ENCODE data around the gene ALDH8A1. TPM values are rescaled to one million over a fixed set of nuclear protein-coding genes. Genes with fewer than 3 reads are reported as not detected.

Gene ALDH8A1
- polyA plus RNA-seq = 0.15 to 0.66 TPM (median 0.62 TPM) in 3 replicates
- 0.69 TPM for polyA plus RNA-seq (2011; ENCODE audit: low read depth)
- polyA plus RNA-seq (2011; cell fraction: cytosol; rRNA removed) = 0.13 and 0.21 TPM in 2 replicates
- 2.2 and 3.7 TPM in 2 replicates for polyA plus RNA-seq (2011; cell fraction: nucleus; rRNA removed)
- polyA plus RNA-seq (2012; ENCODE audit: low replicate concordance) = 0.08 and 2.6 TPM in 2 replicates
- polyA minus RNA-seq = 0.69 to 8.5 TPM (median 1.7 TPM) in 3 replicates
- not detected for polyA minus RNA-seq (2011; cell fraction: cytosol; rRNA and poly(A)+ RNA removed)
- polyA minus RNA-seq (2011; cell fraction: nucleus; rRNA and poly(A)+ RNA removed) = 9.6 and 10.5 TPM in 2 replicates

GRCh38 chr6:134949927-134950326 is at the start of gene ALDH8A1:
ALDH8A1 (minus strand) TSS chr6:134950101; CDS start chr6:134950053, 48 bp downstream.
- dilution Hi-C loops (cut with MboI; ENCODE audit: extremely low pct_ligation_motif_present, low sequenced_read_pairs) = no loop called here
- no peak within 1 kb of the TSS for H3K4me3 ChIP-seq (ENCODE audit: control insufficient read depth in 2 of 3, extremely low read depth in 1 of 3, insufficient read depth in 2 of 3, low read depth in 1 of 3, low read length in 3 of 3)
- no peaks in the 10 kb centered on the region for H3K79me2 ChIP-seq (ENCODE audit: control insufficient read depth, insufficient read depth, low read length)
- no peaks in the 10 kb centered on the region for H3K9me1 ChIP-seq (ENCODE audit: control insufficient read depth, extremely low read depth, insufficient read depth, low read length)
- TF ChIP-seq CTCF (optimal IDR thresholded peaks at IDR 0.05 in 1 of 3, IDR thresholded peaks at IDR 0.05 in 1 of 3, conservative IDR thresholded peaks at IDR 0.05 in 1 of 3; ENCODE audit: extremely low read depth in 1 of 3, insufficient read depth in 2 of 3, low read length in 3 of 3) (no peak), EZH2 (IDR thresholded peaks at IDR 0.05; ENCODE audit: low read length) (no peak)
- no peak within 1 kb of the TSS for H3K27ac ChIP-seq (ENCODE audit: control insufficient read depth, insufficient read depth, low read length)
- no peak within 1 kb of the TSS for H3K9ac ChIP-seq (ENCODE audit: control insufficient read depth, extremely low read depth, insufficient read depth, low read length)
- no peak within 1 kb of the TSS for H3K4me2 ChIP-seq (ENCODE audit: control insufficient read depth, extremely low read depth, insufficient read depth, low read depth, low read length)
- DNase-seq (ENCODE audit: low read depth, low spot score) = no peak
- no peak for FAIRE-seq
- no peaks in the 10 kb centered on the region for H3K4me1 ChIP-seq (ENCODE audit: control insufficient read depth, extremely low read depth, insufficient read depth, low read length)
- H4K20me1 ChIP-seq (ENCODE audit: control insufficient read depth, extremely low read depth, insufficient read depth, low read length) = no peaks in the 10 kb centered on the region
- H3K27me3 ChIP-seq (ENCODE audit: control insufficient read depth, extremely low read depth, insufficient read depth, low read length) = no peaks in the 10 kb centered on the region
- H2AFZ ChIP-seq (ENCODE audit: control insufficient read depth, low read length) = no peak within 1 kb of the TSS
- no peaks in the 10 kb centered on the region for H3K9me3 ChIP-seq (ENCODE audit: control insufficient read depth, low read depth, low read length)
- no peaks in the 10 kb centered on the region for H3K36me3 ChIP-seq (ENCODE audit: control insufficient read depth in 2 of 2, extremely low read depth in 1 of 2, insufficient read depth in 2 of 2, low read length in 2 of 2)

- FAIRE-seq (no peak), DNase-seq (ENCODE audit: low read depth, low spot score) (no peak)
- no peaks in the 10 kb centered on the region for H3K27me3 ChIP-seq (ENCODE audit: control insufficient read depth, extremely low read depth, insufficient read depth, low read length)
- no peak overlapping the region for H3K4me3 ChIP-seq (ENCODE audit: control insufficient read depth in 2 of 3, extremely low read depth in 1 of 3, insufficient read depth in 2 of 3, low read depth in 1 of 3, low read length in 3 of 3)
- no peak overlapping the region for H2AFZ ChIP-seq (ENCODE audit: control insufficient read depth, low read length)
- no peaks in the 10 kb centered on the region for H3K79me2 ChIP-seq (ENCODE audit: control insufficient read depth, insufficient read depth, low read length)
- dilution Hi-C loops (cut with MboI; ENCODE audit: extremely low pct_ligation_motif_present, low sequenced_read_pairs) = no loop called here
- H3K4me1 ChIP-seq (ENCODE audit: control insufficient read depth, extremely low read depth, insufficient read depth, low read length) = no peaks in the 10 kb centered on the region
- no peak for TF ChIP-seq EZH2 (IDR thresholded peaks at IDR 0.05; ENCODE audit: low read length)
- TF ChIP-seq CTCF (optimal IDR thresholded peaks at IDR 0.05 in 1 of 3, IDR thresholded peaks at IDR 0.05 in 1 of 3, conservative IDR thresholded peaks at IDR 0.05 in 1 of 3; ENCODE audit: extremely low read depth in 1 of 3, insufficient read depth in 2 of 3, low read length in 3 of 3) = no peak
- H3K9ac ChIP-seq (ENCODE audit: control insufficient read depth, extremely low read depth, insufficient read depth, low read length) = no peak overlapping the region
- no peaks in the 10 kb centered on the region for H3K9me1 ChIP-seq (ENCODE audit: control insufficient read depth, extremely low read depth, insufficient read depth, low read length)
- H3K9me3 ChIP-seq (ENCODE audit: control insufficient read depth, low read depth, low read length) = no peaks in the 10 kb centered on the region
- H3K27ac ChIP-seq (ENCODE audit: control insufficient read depth, insufficient read depth, low read length) = no peak overlapping the region
- peaks cover 6 to 9% of the 10 kb centered on the region in 2 experiments for H3K36me3 ChIP-seq (ENCODE audit: control insufficient read depth in 2 of 2, extremely low read depth in 1 of 2, insufficient read depth in 2 of 2, low read length in 2 of 2)
- no peaks in the 10 kb centered on the region for H4K20me1 ChIP-seq (ENCODE audit: control insufficient read depth, extremely low read depth, insufficient read depth, low read length)
- H3K4me2 ChIP-seq (ENCODE audit: control insufficient read depth, extremely low read depth, insufficient read depth, low read depth, low read length) = no peak overlapping the region
These were observed 49.2 kb upstream of the ALDH8A1 start for GRCh38 chr6:134999107-134999506.

Data from keratinocyte (primary cell).